OCI-LY7 (cell line): ENCODE measurements around the gene GSK3B. TPM values are rescaled to one million over a fixed set of nuclear protein-coding genes. Genes with fewer than 3 reads are reported as not detected.

Experiments
- BruUV-seq: library from RNA; stranded (reverse); fragments of 400-500 nt; replicated peaks from 2 replicates; lab custom pipeline; 2021; lab: Mats Ljungman, UMichigan
- CTCF ChIA-PET: fragments of 300-600 bp; sonication (Branson Sonifier 250); formaldehyde crosslinking; loops from one replicate; lab custom pipeline; 2022; ENCODE audit warnings: antibody characterized with exemption; ENCODE audit not compliant: unreplicated experiment; lab: Charles Lee
- POLR2A ChIA-PET: fragments of 300-600 bp; sonication (Branson Sonifier 250); formaldehyde crosslinking; loops from one replicate; lab custom pipeline; 2022; ENCODE audit warnings: antibody characterized with exemption; lab: Charles Lee
- DNase-seq: peaks from one replicate; pipeline ENCODE4 v3.0.0-alpha.2; 2015; ENCODE audit warnings: low spot score
- H2AFZ ChIP-seq: fragments of 200-600 bp; sonication (generic), shearing (Covaris generic); 2 replicates; pipeline ENCODE4 v1.6.1; 2014; ENCODE audit warnings: mild to moderate bottlenecking, antibody characterized with exemption, low read length, moderate library complexity
- H3K27ac ChIP-seq: fragments of 200-600 bp; sonication (generic); 2 replicates; pipeline ENCODE4 v1.5.1; 2014; ENCODE audit warnings: mixed run types, low read depth, mild to moderate bottlenecking, moderate library complexity, low read length, inconsistent platforms; ENCODE audit not compliant: poor library complexity, severe bottlenecking
- H3K36me3 ChIP-seq: fragments of 200-600 bp; sonication (generic); 2 replicates; pipeline ENCODE4 v1.6.1; 2014; ENCODE audit warnings: mild to moderate bottlenecking, antibody characterized with exemption, low read length, moderate library complexity, mixed read lengths; ENCODE audit not compliant: insufficient read depth
- H3K4me1 ChIP-seq: fragments of 200-600 bp; sonication (generic); 2 replicates; pipeline ENCODE4 v1.5.1; 2014; ENCODE audit warnings: mild to moderate bottlenecking, low read length; ENCODE audit not compliant: insufficient read depth, poor library complexity, severe bottlenecking
- H3K4me2 ChIP-seq: fragments of 200-600 bp; sonication (generic); 2 replicates; pipeline ENCODE4 v1.6.1; 2014; ENCODE audit warnings: mild to moderate bottlenecking, low read length
- H3K4me3 ChIP-seq: fragments of 200-600 bp; sonication (generic); 2 replicates; pipeline ENCODE4 v1.5.1; 2014; ENCODE audit warnings: mild to moderate bottlenecking, low read depth, low read length; ENCODE audit not compliant: poor library complexity, severe bottlenecking
- H3K79me2 ChIP-seq: fragments of 200-600 bp; sonication (generic); 2 replicates; pipeline ENCODE4 v1.6.1; 2016; ENCODE audit warnings: low read depth, mild to moderate bottlenecking, low read length, moderate library complexity, mixed read lengths; ENCODE audit not compliant: insufficient read depth
- H3K9me2 ChIP-seq: fragments of 200-600 bp; sonication (generic); 2 replicates; pipeline ENCODE4 v1.6.1; 2016; ENCODE audit warnings: mild to moderate bottlenecking, low read length, mixed read lengths; ENCODE audit not compliant: insufficient read depth
- H3K9me3 ChIP-seq: fragments of 200-600 bp; sonication (generic); 2 replicates; pipeline ENCODE4 v1.6.1; 2014; ENCODE audit warnings: mild to moderate bottlenecking, mixed run types, low read length, mixed read lengths
- H4K20me1 ChIP-seq: fragments of 200-600 bp; sonication (generic); 2 replicates; pipeline ENCODE4 v1.6.1; 2014; ENCODE audit warnings: mild to moderate bottlenecking, antibody characterized with exemption, low read length, moderate library complexity, mixed read lengths; ENCODE audit not compliant: insufficient read depth
- CTCF ChIP-seq: fragments of 200-600 bp; sonication (generic); conservative IDR thresholded peaks from 2 replicates; pipeline ENCODE4 v1.5.1; 2014; ENCODE audit warnings: mild to moderate bottlenecking, antibody characterized with exemption, low read length, moderate library complexity, mixed read lengths
- EZH2phosphoT487 ChIP-seq: fragments of 200-600 bp; sonication (generic); IDR thresholded peaks from 2 replicates; pipeline ENCODE4 v1.6.1; 2018; ENCODE audit warnings: low read depth, borderline replicate concordance, mild to moderate bottlenecking, mixed run types, antibody characterized with exemption, low read length, moderate library complexity, mixed read lengths
- intact Hi-C: fragments of 100-400 bp; cut with micrococcal nuclease; formaldehyde crosslinking; loops from one replicate; pipeline ENCODE4 v1.10.0; 2022; ENCODE audit not compliant: unreplicated experiment
- total RNA-seq, 2 experiments: library from RNA; depleted of rRNA in 1 of 2; stranded (reverse); fragments of >200 nt in 1 of 2; shearing (Covaris generic) in 1 of 2; gene quantifications; 2 replicates each; pipeline ENCODE4 v1.2.3, GENCODE V29; 2014 to 2022

The GSK3B gene
- total RNA-seq, 2 experiments from 2014 or later: 26.6 to 40.9 TPM

DNA sequence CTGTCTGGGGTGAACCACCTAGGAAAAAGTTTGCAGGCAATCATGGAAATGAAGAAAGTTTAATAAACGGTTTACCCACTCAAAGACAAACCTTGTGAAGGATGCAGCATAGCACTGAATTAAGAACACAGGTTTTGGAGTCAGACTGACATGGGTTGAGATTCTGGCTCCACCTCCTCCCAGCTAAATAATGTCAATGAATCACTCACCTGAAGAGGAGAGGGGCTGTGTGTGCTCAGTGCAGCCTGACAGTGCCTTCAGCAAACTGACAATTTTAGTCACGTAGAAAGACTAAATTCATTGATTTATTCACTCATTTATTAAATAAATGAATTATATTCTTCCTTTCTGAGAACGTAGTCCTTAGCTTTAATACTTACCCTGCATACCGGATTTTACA lies 293.4 kb downstream of the GSK3B start:
- TF ChIP-seq CTCF (no peak), EZH2phosphoT487 (no peak)
- no peaks in the 10 kb centered on the region for H4K20me1 ChIP-seq
- H3K4me2 ChIP-seq: no peak overlapping the region
- H3K4me3 ChIP-seq: no peak overlapping the region
- H2AFZ ChIP-seq: no peak overlapping the region
- BruUV-seq: no TSS peak
- intact Hi-C loops: no loop called here
- DNase-seq: no peak
- CTCF ChIA-PET: no interaction called here
- no peaks in the 10 kb centered on the region for H3K9me3 ChIP-seq
- no peaks in the 10 kb centered on the region for H3K79me2 ChIP-seq
- no peaks in the 10 kb centered on the region for H3K36me3 ChIP-seq
- POLR2A ChIA-PET: no interaction called here
- no peak overlapping the region for H3K27ac ChIP-seq
- H3K9me2 ChIP-seq: no peaks in the 10 kb centered on the region
- no peaks in the 10 kb centered on the region for H3K4me1 ChIP-seq

DNA sequence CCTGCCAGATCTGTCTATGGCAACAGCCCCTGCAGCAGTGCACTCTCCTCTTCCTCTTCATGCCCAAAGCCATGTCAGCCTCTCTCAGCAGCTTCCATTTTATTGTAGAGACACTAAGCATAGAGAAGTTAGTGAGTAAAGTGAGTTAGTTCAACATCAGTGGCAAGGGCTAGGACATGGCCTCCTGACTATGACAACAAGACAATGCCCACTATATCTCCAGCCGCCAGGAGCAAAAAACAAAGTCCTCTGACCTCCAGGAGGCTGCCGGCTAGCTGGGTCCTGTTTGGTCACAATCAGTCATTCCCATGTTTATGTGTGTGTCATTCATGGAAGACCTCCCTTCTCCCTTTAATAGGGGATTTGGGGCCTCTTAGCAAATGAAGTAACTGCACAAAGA lies 297.5 kb downstream of the GSK3B start:
- H3K4me2 ChIP-seq: no peak overlapping the region
- H3K27ac ChIP-seq: no peak overlapping the region
- H3K9me3 ChIP-seq: no peaks in the 10 kb centered on the region
- intact Hi-C loops: no loop called here
- POLR2A ChIA-PET: interaction anchor here (0.7 kb wide), 1 partner anchor 431 kb away, joined by 3 read pairs; no protein-coding TSS in a partner anchor
- BruUV-seq: no TSS peak
- no peaks in the 10 kb centered on the region for H4K20me1 ChIP-seq
- no peak overlapping the region for H3K4me3 ChIP-seq
- no peak for DNase-seq
- H2AFZ ChIP-seq: no peak overlapping the region
- no peaks in the 10 kb centered on the region for H3K79me2 ChIP-seq
- H3K9me2 ChIP-seq: no peaks in the 10 kb centered on the region
- CTCF ChIA-PET: no interaction called here
- TF ChIP-seq CTCF (no peak), EZH2phosphoT487 (no peak)
- H3K36me3 ChIP-seq: no peaks in the 10 kb centered on the region
- H3K4me1 ChIP-seq: no peaks in the 10 kb centered on the region

- BruUV-seq: no TSS peak
- Histone ChIP-seq H3K79me2 (no peaks in the 10 kb centered on the region), H3K4me3 (no peak overlapping the region), H3K4me1 (no peaks in the 10 kb centered on the region), H2AFZ (no peak overlapping the region), H3K4me2 (no peak overlapping the region), H3K27ac (no peak overlapping the region), H3K36me3 (no peaks in the 10 kb centered on the region), H4K20me1 (no peaks in the 10 kb centered on the region), H3K9me3 (no peaks in the 10 kb centered on the region), H3K9me2 (no peaks in the 10 kb centered on the region)
- intact Hi-C loops: no loop called here
- POLR2A ChIA-PET: interaction anchor here (0.7 kb wide), 1 partner anchor 431 kb away, joined by 3 read pairs; no protein-coding TSS in a partner anchor
- CTCF ChIA-PET: no interaction called here
- no peak for DNase-seq
- no peak for TF ChIP-seq EZH2phosphoT487
- no peak for TF ChIP-seq CTCF
Measured at GRCh38 chr3:119796368-119796767, 297.9 kb downstream of the GSK3B start.
